Stomach (tissue), 4 donors: ENCODE measurements around the gene RIMBP2.

Experiments used
- CTCF ChIP-seq, 7 experiments: fragments of 450-650 bp in 4 of 7; fragments of 200-600 bp in 3 of 7; sonication (generic) in 3 of 7; IDR thresholded peaks; one replicate each; pipeline ENCODE4 v1.5.1; 2016 to 2019; ENCODE audit warnings: antibody characterized with exemption in 7 of 7, control low read depth in 2 of 7, mild to moderate bottlenecking in 1 of 7
- POLR2A ChIP-seq, 4 donors: fragments of 450-650 bp; IDR thresholded peaks; one replicate each; pipeline ENCODE4 v1.6.1; 2016; ENCODE audit warnings: antibody characterized with exemption in 4 of 4, control low read depth in 2 of 4, mild to moderate bottlenecking in 1 of 4, moderate library complexity in 1 of 4
- POLR2AphosphoS5 ChIP-seq, 3 donors: sonication (generic); formaldehyde crosslinking; IDR thresholded peaks; one replicate each; pipeline ENCODE4 v1.6.1; 2016; ENCODE audit warnings: antibody characterized with exemption in 3 of 3

- TF ChIP-seq POLR2AphosphoS5 (IDR thresholded peaks at IDR 0.05): no peak
- no peak for TF ChIP-seq CTCF (IDR thresholded peaks at IDR 0.05)
- no peak for TF ChIP-seq POLR2A (IDR thresholded peaks at IDR 0.05)
Measured at GRCh38 chr12:130468186-130468585, 247.9 kb downstream of the RIMBP2 start.
